ENCODE results near the gene B4GALT7.

B4GALT7 gene

GRCh38 chr5:177602458-177602830 is 2.5 kb downstream of the B4GALT7 start:
- no peak for TF ChIP-seq CTCF (IDR thresholded peaks at IDR 0.05)

- TF ChIP-seq CTCF (IDR thresholded peaks at IDR 0.05), result no peak
Measured at GRCh38 chr5:177603631-177604030, 3.7 kb downstream of the B4GALT7 start.

GRCh38 chr5:177604116-177604521 is 4.2 kb downstream of the B4GALT7 start:
- no peak for TF ChIP-seq CTCF (IDR thresholded peaks at IDR 0.05)

GRCh38 chr5:177604656-177605055 is 4.7 kb downstream of the B4GALT7 start:
- no peak for TF ChIP-seq CTCF (IDR thresholded peaks at IDR 0.05)

GRCh38 chr5:177605078-177605477 is 5.1 kb downstream of the B4GALT7 start:
- no peak for TF ChIP-seq CTCF (IDR thresholded peaks at IDR 0.05)

GRCh38 chr5:177605667-177606066 is 5.7 kb downstream of the B4GALT7 start:
- TF ChIP-seq CTCF (IDR thresholded peaks at IDR 0.05), result no peak

- no peak for TF ChIP-seq CTCF (IDR thresholded peaks at IDR 0.05)
Measured at GRCh38 chr5:177606071-177607051, 6.4 kb downstream of the B4GALT7 start.
